ENCODE measurements around the gene ZNF236.

DNA sequence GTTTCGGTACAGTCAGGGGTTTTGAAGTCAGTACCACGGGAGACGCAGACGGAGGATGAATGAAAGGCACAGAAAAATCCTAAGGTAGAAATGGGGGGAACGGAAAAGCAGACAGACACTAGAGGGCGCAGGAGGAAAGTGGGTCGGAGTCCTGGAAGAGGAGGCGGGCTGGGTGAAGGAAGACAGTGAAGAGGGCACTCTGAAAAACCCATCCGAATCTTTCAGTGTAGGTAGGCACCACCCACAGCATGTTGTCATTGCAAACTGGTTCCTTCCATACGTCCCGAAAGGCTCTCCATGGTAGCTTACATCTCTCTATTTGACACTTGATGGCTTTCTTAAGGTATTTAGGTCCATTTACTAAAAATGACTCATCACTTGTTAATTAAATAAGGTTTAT is 18.5 kb upstream of the ZNF236 start:
- no peak for TF ChIP-seq RELA (IDR thresholded peaks at IDR 0.05; ENCODE audit: borderline replicate concordance, partially characterized antibody)
- peak; percentile 87 to 91 (median 90) for TF ChIP-seq CTCF (IDR thresholded peaks at IDR 0.05 in 2 of 3, conservative IDR thresholded peaks at IDR 0.05 in 1 of 3; ENCODE audit: control insufficient read depth in 2 of 3, extremely low read depth in 1 of 3, insufficient read depth in 1 of 3, low read depth in 3 of 3, low read length in 3 of 3)
- TF ChIP-seq MLLT1 (IDR thresholded peaks at IDR 0.05) = no peak
- no peak for TF ChIP-seq ESRRA (IDR thresholded peaks at IDR 0.05; ENCODE audit: low read length)
- TF ChIP-seq HDAC6 (IDR thresholded peaks at IDR 0.05; ENCODE audit: unreplicated experiment) = no peak
- TF ChIP-seq RAD21 (IDR thresholded peaks at IDR 0.05; ENCODE audit: insufficient read depth, low read depth, low read length) = peak; percentile 77
- TF ChIP-seq FOXM1 (IDR thresholded peaks at IDR 0.05; ENCODE audit: low read depth, low read length) = no peak
- TF ChIP-seq POLR2A (IDR thresholded peaks at IDR 0.05; ENCODE audit: low read depth, low read length) = no peak
- no peak for TF ChIP-seq ZNF24 (IDR thresholded peaks at IDR 0.05)
